ENCODE measurements around the gene PRDX5. TPM values are rescaled to one million over a fixed set of nuclear protein-coding genes. Genes with fewer than 3 reads are reported as not detected.
A peak's percentile ranks its signal among the peaks of the same experiment; 100 is the strongest.
"Not testable (repeated sequence)": the region's sequence is repeated elsewhere in the genome, so short reads cannot be mapped to it uniquely, and the experiment has no call there.

PRDX5 gene
- total and polyA plus RNA-seq, 7 donors = 122 to 323 (median 178) TPM

- peaks cover 18% of the 10 kb centered on the region for H3K4me1 ChIP-seq
- no peaks in the 10 kb centered on the region for H3K9me3 ChIP-seq
- intact Hi-C loops (cut with DNase I) = no loop called here
- peak overlapping the region; percentile 90 for H3K27ac ChIP-seq
- WGBS, 3 donors = 1% methylated on average over 47 to 71 of the region's 71 CpGs
- TF ChIP-seq, protein P1, sequence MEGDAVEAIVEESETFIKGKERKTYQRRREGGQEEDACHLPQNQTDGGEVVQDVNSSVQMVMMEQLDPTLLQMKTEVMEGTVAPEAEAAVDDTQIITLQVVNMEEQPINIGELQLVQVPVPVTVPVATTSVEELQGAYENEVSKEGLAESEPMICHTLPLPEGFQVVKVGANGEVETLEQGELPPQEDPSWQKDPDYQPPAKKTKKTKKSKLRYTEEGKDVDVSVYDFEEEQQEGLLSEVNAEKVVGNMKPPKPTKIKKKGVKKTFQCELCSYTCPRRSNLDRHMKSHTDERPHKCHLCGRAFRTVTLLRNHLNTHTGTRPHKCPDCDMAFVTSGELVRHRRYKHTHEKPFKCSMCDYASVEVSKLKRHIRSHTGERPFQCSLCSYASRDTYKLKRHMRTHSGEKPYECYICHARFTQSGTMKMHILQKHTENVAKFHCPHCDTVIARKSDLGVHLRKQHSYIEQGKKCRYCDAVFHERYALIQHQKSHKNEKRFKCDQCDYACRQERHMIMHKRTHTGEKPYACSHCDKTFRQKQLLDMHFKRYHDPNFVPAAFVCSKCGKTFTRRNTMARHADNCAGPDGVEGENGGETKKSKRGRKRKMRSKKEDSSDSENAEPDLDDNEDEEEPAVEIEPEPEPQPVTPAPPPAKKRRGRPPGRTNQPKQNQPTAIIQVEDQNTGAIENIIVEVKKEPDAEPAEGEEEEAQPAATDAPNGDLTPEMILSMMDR (IDR thresholded peaks at IDR 0.05) = peak; percentile 19
- H3K4me3 ChIP-seq = peak overlapping the region; percentile 87
- peaks cover 0 to 9% (median 0%) of the 10 kb centered on the region in 3 donors for H3K27me3 ChIP-seq (ENCODE audit: insufficient read depth in 3 of 3, low read length in 2 of 3)
- peak; percentile 7 to 42 (median 30) for ATAC-seq
- DNase-seq = peak; percentile 71 to 82
- H3K36me3 ChIP-seq (ENCODE audit: insufficient read depth in 1 of 2, low read depth in 1 of 2) = peaks cover 5 to 8% of the 10 kb centered on the region in 2 donors
Observed at GRCh38 chr11:64305691-64306562, 12.0 kb upstream of the PRDX5 start.

GRCh38 chr11:64306563-64306875 lies 11.4 kb upstream of the PRDX5 start:
- H3K36me3 ChIP-seq (ENCODE audit: insufficient read depth in 1 of 2, low read depth in 1 of 2) = peaks cover 5 to 8% of the 10 kb centered on the region in 2 donors
- no peak for DNase-seq
- H3K27ac ChIP-seq = peak overlapping the region; percentile 90
- peaks cover 0 to 9% (median 0%) of the 10 kb centered on the region in 3 donors for H3K27me3 ChIP-seq (ENCODE audit: insufficient read depth in 3 of 3, low read length in 2 of 3)
- no peaks in the 10 kb centered on the region for H3K9me3 ChIP-seq
- 28 to 37% (median 32%) methylated on average over 9 of the region's 9 CpGs for WGBS, 3 donors
- TF ChIP-seq, protein P1 (IDR thresholded peaks at IDR 0.05) = no peak
- no peak for ATAC-seq
- H3K4me1 ChIP-seq = peaks cover 18% of the 10 kb centered on the region
- H3K4me3 ChIP-seq = peak overlapping the region; percentile 87
- intact Hi-C loops (cut with DNase I) = no loop called here

DNA sequence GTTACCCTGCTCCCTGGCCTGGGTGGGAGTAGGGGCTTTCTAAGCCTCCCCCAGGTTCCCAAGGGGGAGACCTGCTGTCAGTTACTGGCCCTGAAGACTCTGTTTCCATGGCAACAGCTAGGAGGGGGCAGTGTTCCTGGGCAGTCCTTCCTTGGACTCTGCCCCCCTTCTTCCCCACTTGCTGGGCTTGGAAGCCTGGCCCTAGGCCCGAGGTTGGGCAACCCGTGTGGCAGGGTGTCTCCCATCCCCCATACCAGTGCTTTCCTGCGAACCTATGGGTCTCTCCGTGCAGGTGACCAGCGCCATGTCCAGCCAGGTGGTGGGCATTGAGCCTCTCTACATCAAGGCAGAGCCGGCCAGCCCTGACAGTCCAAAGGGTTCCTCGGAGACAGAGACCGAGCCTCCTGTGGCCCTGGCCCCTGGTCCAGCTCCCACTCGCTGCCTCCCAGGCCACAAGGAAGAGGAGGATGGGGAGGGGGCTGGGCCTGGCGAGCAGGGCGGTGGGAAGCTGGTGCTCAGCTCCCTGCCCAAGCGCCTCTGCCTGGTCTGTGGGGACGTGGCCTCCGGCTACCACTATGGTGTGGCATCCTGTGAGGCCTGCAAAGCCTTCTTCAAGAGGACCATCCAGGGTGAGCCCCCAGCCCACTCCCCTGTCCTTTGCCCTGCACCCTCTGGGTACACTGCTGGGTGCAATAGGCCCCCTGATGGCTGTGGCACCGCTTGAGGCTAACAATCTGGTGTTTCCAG lies 10.9 kb upstream of the PRDX5 start:
- intact Hi-C loops (cut with DNase I) = no loop called here
- Histone ChIP-seq H3K9me3 (no peaks in the 10 kb centered on the region), H3K36me3 (ENCODE audit: insufficient read depth in 1 of 2, low read depth in 1 of 2) (peaks cover 5 to 8% of the 10 kb centered on the region in 2 donors), H3K4me3 (peak overlapping the region; percentile 87), H3K27ac (peak overlapping the region; percentile 90), H3K27me3 (ENCODE audit: insufficient read depth in 3 of 3, low read length in 2 of 3) (peaks cover 0 to 4% (median 0%) of the 10 kb centered on the region in 3 donors), H3K4me1 (peaks cover 20% of the 10 kb centered on the region)
- 67 to 73% (median 70%) methylated on average over 14 to 15 of the region's 15 CpGs for WGBS, 3 donors
- ATAC-seq (peak in 1 of 4 donors; percentile 20), DNase-seq (peak; percentile 51 to 79)
- TF ChIP-seq, protein P1 (IDR thresholded peaks at IDR 0.05) = no peak

- H3K27me3 ChIP-seq (ENCODE audit: insufficient read depth in 3 of 3, low read length in 2 of 3); H3K36me3 ChIP-seq (ENCODE audit: insufficient read depth in 1 of 2, low read depth in 1 of 2); DNase-seq; H3K4me3 ChIP-seq; intact Hi-C loops (cut with DNase I); H3K27ac ChIP-seq; H3K9me3 ChIP-seq; ATAC-seq: not testable (repeated sequence)
- WGBS, 3 donors = 90 to 94% (median 93%) methylated on average over 5 of the region's 5 CpGs
- peaks cover 23% of the 10 kb centered on the region for H3K4me1 ChIP-seq
Observed at GRCh38 chr11:64307795-64308194, 10.1 kb upstream of the PRDX5 start.

DNA sequence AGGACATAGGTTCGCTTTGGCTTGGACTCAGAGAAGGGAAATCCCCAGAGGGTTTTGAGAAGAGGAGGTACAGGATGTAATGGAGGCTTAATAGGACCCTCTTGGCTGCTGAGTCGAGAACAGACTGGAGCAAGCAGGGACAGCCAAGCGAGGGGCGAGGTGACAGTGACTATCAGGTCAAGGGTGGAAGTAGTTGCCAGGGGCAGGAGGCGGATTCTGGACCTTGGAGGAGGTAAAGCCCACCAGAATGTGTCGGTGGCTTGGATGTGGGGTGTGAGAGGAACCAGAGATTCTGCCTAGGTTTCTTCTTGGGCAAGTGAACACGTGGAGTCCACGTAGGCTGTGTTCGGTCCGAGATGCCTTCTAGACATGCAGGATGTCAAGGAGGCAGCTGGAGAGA lies 5.0 kb upstream of the PRDX5 start:
- DNase-seq = no peak

More for the DNA sequence above, 5.0 kb upstream of the PRDX5 start:
- intact Hi-C loops (cut with DNase I) = no loop called here
- H3K27ac ChIP-seq = peak overlapping the region; percentile 83
- WGBS, 3 donors = 78 to 90% (median 85%) methylated on average over 10 of the region's 10 CpGs
- no peaks in the 10 kb centered on the region for H3K27me3 ChIP-seq (ENCODE audit: insufficient read depth in 3 of 3, low read length in 2 of 3)
- TF ChIP-seq, protein P1 (IDR thresholded peaks at IDR 0.05) = no peak
- no peaks in the 10 kb centered on the region for H3K9me3 ChIP-seq
- peaks cover 5 to 31% of the 10 kb centered on the region in 2 donors for H3K36me3 ChIP-seq (ENCODE audit: insufficient read depth in 1 of 2, low read depth in 1 of 2)
- H3K4me1 ChIP-seq = peaks cover 31% of the 10 kb centered on the region
- ATAC-seq = no peak
- no peak overlapping the region for H3K4me3 ChIP-seq

Data from psoas muscle (tissue), 8 donors.